ENCODE data around the gene F13B.
"Not testable (repeated sequence)": the region's sequence is repeated elsewhere in the genome, so short reads cannot be mapped to it uniquely, and the experiment has no call there.

Gene F13B

GRCh38 chr1:197049100-197049499 is 18.0 kb downstream of the F13B start:
- DNase-seq (ENCODE audit: low read depth, low spot score) = no peak

GRCh38 chr1:197042676-197043341 is 24.3 kb downstream of the F13B start:
- no peak for DNase-seq (ENCODE audit: low read depth, low spot score)

More at GRCh38 chr1:197049100-197049499, 18.0 kb downstream of the F13B start:
- no peak overlapping the region for H3K27ac ChIP-seq

GRCh38 chr1:197041486-197042353 is 25.3 kb downstream of the F13B start:
- H3K27ac ChIP-seq = no peak overlapping the region
- no peak for DNase-seq (ENCODE audit: low read depth, low spot score)

More at GRCh38 chr1:197042676-197043341, 24.3 kb downstream of the F13B start:
- H3K27ac ChIP-seq = no peak overlapping the region

GRCh38 chr1:197036861-197037260 is 30.2 kb downstream of the F13B start:
- no peak for DNase-seq (ENCODE audit: low read depth, low spot score)
- H3K27ac ChIP-seq = no peak overlapping the region

GRCh38 chr1:197034631-197035339 is 32.3 kb downstream of the F13B start:
- H3K27ac ChIP-seq = peak overlapping the region; percentile 44
- DNase-seq (ENCODE audit: low read depth, low spot score) = peak; percentile 45

GRCh38 chr1:197029749-197030148 is 37.3 kb downstream of the F13B start:
- no peak overlapping the region for H3K27ac ChIP-seq
- DNase-seq (ENCODE audit: low read depth, low spot score) = no peak

GRCh38 chr1:197027359-197027758 is 39.7 kb downstream of the F13B start:
- H3K27ac ChIP-seq = no peak overlapping the region
- peak; percentile 18 for DNase-seq (ENCODE audit: low read depth, low spot score)

- H3K27ac ChIP-seq = no peak overlapping the region
- DNase-seq (ENCODE audit: low read depth, low spot score) = no peak
These were observed 42.6 kb downstream of the F13B start for GRCh38 chr1:197024460-197024859.

GRCh38 chr1:197021716-197022115 is 45.3 kb downstream of the F13B start:
- DNase-seq (ENCODE audit: low read depth, low spot score) = no peak
- no peak overlapping the region for H3K27ac ChIP-seq

GRCh38 chr1:197017558-197018146 is 49.4 kb downstream of the F13B start:
- no peak overlapping the region for H3K27ac ChIP-seq
- no peak for DNase-seq (ENCODE audit: low read depth, low spot score)

- no peak overlapping the region for H3K27ac ChIP-seq
- no peak for DNase-seq (ENCODE audit: low read depth, low spot score)
These were observed 50.3 kb downstream of the F13B start for GRCh38 chr1:197016751-197017150.

GRCh38 chr1:197013234-197013633 is 53.8 kb downstream of the F13B start:
- DNase-seq (ENCODE audit: low read depth, low spot score) = no peak

GRCh38 chr1:197011614-197012013 is 55.4 kb downstream of the F13B start:
- no peak for DNase-seq (ENCODE audit: low read depth, low spot score)
- no peak overlapping the region for H3K27ac ChIP-seq

More at GRCh38 chr1:197013234-197013633, 53.8 kb downstream of the F13B start:
- H3K27ac ChIP-seq = no peak overlapping the region

- H3K27ac ChIP-seq = no peak overlapping the region
- DNase-seq (ENCODE audit: low read depth, low spot score) = no peak
These were observed 58.2 kb downstream of the F13B start for GRCh38 chr1:197008861-197009260.

GRCh38 chr1:197003132-197003531 is 63.9 kb downstream of the F13B start:
- no peak overlapping the region for H3K27ac ChIP-seq
- no peak for DNase-seq (ENCODE audit: low read depth, low spot score)

- DNase-seq (ENCODE audit: low read depth, low spot score) = no peak
- no peak overlapping the region for H3K27ac ChIP-seq
These were observed 65.2 kb downstream of the F13B start for GRCh38 chr1:197001828-197002227.

- no peak for DNase-seq (ENCODE audit: low read depth, low spot score)
- no peak overlapping the region for H3K27ac ChIP-seq
These were observed 69.6 kb downstream of the F13B start for GRCh38 chr1:196997423-196997822.

GRCh38 chr1:196993916-196994315 is 73.1 kb downstream of the F13B start:
- no peak for DNase-seq (ENCODE audit: low read depth, low spot score)
- no peak overlapping the region for H3K27ac ChIP-seq

GRCh38 chr1:196991919-196992651 is 75.0 kb downstream of the F13B start:
- not testable (repeated sequence) for H3K27ac ChIP-seq
- peak; percentile 18 for DNase-seq (ENCODE audit: low read depth, low spot score)

Measured in epithelial cell of prostate (primary cell).